Mammary epithelial cell (primary cell): ENCODE results near the gene ACTN2.

ENCODE experiments used
- EZH2 ChIP-seq: IDR thresholded peaks from 2 replicates; pipeline ENCODE4 v1.6.1; 2012; ENCODE audit warnings: low read length, inconsistent platforms, borderline replicate concordance
- TF ChIP-seq, protein P1 (sequence below), 2 donors: IDR thresholded peaks in 1 of 2; conservative IDR thresholded peaks in 1 of 2; 2 replicates each; pipeline ENCODE4 v1.5.1; 2011 to 2012; ENCODE audit warnings: inconsistent platforms in 2 of 2, low read length in 2 of 2, mild to moderate bottlenecking in 2 of 2, control low read depth in 1 of 2, low read depth in 1 of 2; ENCODE audit not compliant: insufficient read depth in 1 of 2; ENCODE audit errors: extremely low read depth in 1 of 2

DNA sequence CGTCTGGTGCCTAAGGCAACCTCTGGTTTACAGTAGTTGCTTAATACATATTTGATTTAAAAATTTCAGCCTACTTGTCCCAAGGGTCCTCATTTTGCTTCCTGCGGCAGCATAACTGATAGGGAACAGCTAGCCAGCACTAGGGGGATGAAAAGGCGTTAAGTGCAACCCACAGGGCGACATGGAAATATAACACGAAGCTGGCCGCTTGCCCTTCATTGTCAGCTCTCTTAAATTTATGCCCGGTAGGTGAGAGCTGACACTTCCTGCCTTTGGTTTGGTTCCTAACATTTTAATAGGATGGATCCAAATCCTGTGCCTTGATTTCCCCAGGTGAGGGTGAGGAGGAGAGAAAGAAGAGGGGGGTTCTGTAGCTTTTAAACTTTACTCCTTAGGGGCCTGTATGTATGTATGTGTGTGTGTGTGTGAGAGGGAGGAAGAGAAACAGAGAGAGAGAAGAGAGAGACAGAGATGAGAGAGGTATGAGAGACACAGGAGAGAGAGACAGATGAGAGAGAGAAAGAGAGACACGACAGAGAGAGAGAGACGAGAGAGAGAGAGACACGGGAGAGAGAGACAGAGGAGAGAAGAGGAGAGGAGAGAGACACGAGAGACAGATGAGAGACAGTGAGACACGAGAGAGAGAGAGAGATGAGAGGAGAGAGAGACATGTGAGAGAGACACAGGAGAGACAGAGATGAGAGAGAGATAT, 938 bp upstream of the ACTN2 start:
- TF ChIP-seq, protein P1, sequence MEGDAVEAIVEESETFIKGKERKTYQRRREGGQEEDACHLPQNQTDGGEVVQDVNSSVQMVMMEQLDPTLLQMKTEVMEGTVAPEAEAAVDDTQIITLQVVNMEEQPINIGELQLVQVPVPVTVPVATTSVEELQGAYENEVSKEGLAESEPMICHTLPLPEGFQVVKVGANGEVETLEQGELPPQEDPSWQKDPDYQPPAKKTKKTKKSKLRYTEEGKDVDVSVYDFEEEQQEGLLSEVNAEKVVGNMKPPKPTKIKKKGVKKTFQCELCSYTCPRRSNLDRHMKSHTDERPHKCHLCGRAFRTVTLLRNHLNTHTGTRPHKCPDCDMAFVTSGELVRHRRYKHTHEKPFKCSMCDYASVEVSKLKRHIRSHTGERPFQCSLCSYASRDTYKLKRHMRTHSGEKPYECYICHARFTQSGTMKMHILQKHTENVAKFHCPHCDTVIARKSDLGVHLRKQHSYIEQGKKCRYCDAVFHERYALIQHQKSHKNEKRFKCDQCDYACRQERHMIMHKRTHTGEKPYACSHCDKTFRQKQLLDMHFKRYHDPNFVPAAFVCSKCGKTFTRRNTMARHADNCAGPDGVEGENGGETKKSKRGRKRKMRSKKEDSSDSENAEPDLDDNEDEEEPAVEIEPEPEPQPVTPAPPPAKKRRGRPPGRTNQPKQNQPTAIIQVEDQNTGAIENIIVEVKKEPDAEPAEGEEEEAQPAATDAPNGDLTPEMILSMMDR (conservative IDR thresholded peaks at IDR 0.05 in 1 of 2, IDR thresholded peaks at IDR 0.05 in 1 of 2; ENCODE audit: extremely low read depth in 1 of 2, insufficient read depth in 1 of 2, low read depth in 1 of 2, low read length in 2 of 2): no peak
- TF ChIP-seq EZH2: no peak
